GM19395 (cell line): ENCODE results near the gene HDAC4.

ENCODE experiments used
- ATAC-seq: cut with Tn5 transposase; IDR thresholded peaks from one replicate; pipeline ENCODE4 v1.9.1; 2021; ENCODE audit warnings: mild to moderate bottlenecking, moderate library complexity; ENCODE audit not compliant: unreplicated experiment

Gene HDAC4

GRCh38 chr2:239398521-239398921, 2.3 kb downstream of the HDAC4 start:
- no peak for ATAC-seq

GRCh38 chr2:239397931-239398471, 2.8 kb downstream of the HDAC4 start:
- ATAC-seq = no peak

- ATAC-seq = no peak
Observed at GRCh38 chr2:239396881-239397681, 3.7 kb downstream of the HDAC4 start.

- ATAC-seq = no peak
Observed at GRCh38 chr2:239395524-239395923, 5.3 kb downstream of the HDAC4 start.

GRCh38 chr2:239394978-239395377, 5.8 kb downstream of the HDAC4 start:
- ATAC-seq = no peak

GRCh38 chr2:239394346-239394945, 6.4 kb downstream of the HDAC4 start:
- ATAC-seq = no peak

- no peak for ATAC-seq
Observed at GRCh38 chr2:239393941-239394340, 6.9 kb downstream of the HDAC4 start.

GRCh38 chr2:239393388-239393940, 7.4 kb downstream of the HDAC4 start:
- no peak for ATAC-seq

GRCh38 chr2:239392688-239393387, 8.0 kb downstream of the HDAC4 start:
- ATAC-seq = no peak

- no peak for ATAC-seq
Observed at GRCh38 chr2:239392072-239392357, 8.8 kb downstream of the HDAC4 start.

GRCh38 chr2:239391286-239392071, 9.3 kb downstream of the HDAC4 start:
- ATAC-seq = no peak

GRCh38 chr2:239390546-239391285, 10.1 kb downstream of the HDAC4 start:
- no peak for ATAC-seq

GRCh38 chr2:239389414-239390329, 11.1 kb downstream of the HDAC4 start:
- no peak for ATAC-seq

- no peak for ATAC-seq
Observed at GRCh38 chr2:239388236-239389151, 12.3 kb downstream of the HDAC4 start.

GRCh38 chr2:239387811-239388210, 13.0 kb downstream of the HDAC4 start:
- no peak for ATAC-seq

- ATAC-seq = no peak
Observed at GRCh38 chr2:239386872-239387445, 13.9 kb downstream of the HDAC4 start.

- ATAC-seq = no peak
Observed at GRCh38 chr2:239386001-239386670, 14.7 kb downstream of the HDAC4 start.
